ENCODE data around the gene IFI6. TPM values are rescaled to one million over a fixed set of nuclear protein-coding genes. Genes with fewer than 3 reads are reported as not detected.
A peak's percentile ranks its signal among the peaks of the same experiment; 100 is the strongest.

Gene IFI6
- total and polyA plus RNA-seq, 2 of the 8 experiments (the other 6 are each of a cell fraction or from before 2014, with no cell fraction given) = 6.1 to 13.2 TPM

- peak in 2 of 3 experiments; percentile 21 to 41; a peak in 3 of 4 replicates for TF ChIP-seq CTCF (IDR thresholded peaks at IDR 0.05; ENCODE audit: control extremely low read depth in 1 of 3, insufficient read depth in 1 of 3, low read depth in 1 of 3, low read length in 3 of 3)
Observed at GRCh38 chr1:27656157-27656893, 15.7 kb downstream of the IFI6 start (continued).

All from H1 (cell line).